ENCODE measurements around the gene TRAM2. TPM values are rescaled to one million over a fixed set of nuclear protein-coding genes. Genes with fewer than 3 reads are reported as not detected.

The TRAM2 gene
- total and polyA plus RNA-seq, 2 of the 8 experiments (the other 6 are each of a cell fraction or from before 2014, with no cell fraction given), result 9.0 to 21.4 TPM

GRCh38 chr6:52533491-52533890, 43.4 kb downstream of the TRAM2 start (continued):
- TF ChIP-seq CHD7 (IDR thresholded peaks at IDR 0.05; ENCODE audit: insufficient replicate concordance, low read length) (no peak), SP2 (IDR thresholded peaks at IDR 0.05; ENCODE audit: low read length) (no peak), MAX (IDR thresholded peaks at IDR 0.05) (no peak), SP1 (IDR thresholded peaks at IDR 0.05; ENCODE audit: low read depth, low read length) (no peak), CTCF (IDR thresholded peaks at IDR 0.05; ENCODE audit: control extremely low read depth in 1 of 3, insufficient read depth in 1 of 3, low read depth in 1 of 3, low read length in 3 of 3) (no peak), NRF1 (IDR thresholded peaks at IDR 0.05; ENCODE audit: low read depth, low read length) (no peak), POLR2A (IDR thresholded peaks at IDR 0.05; ENCODE audit: control extremely low read depth in 1 of 2, low read depth in 2 of 2, low read length in 2 of 2) (no peak), KDM1A (IDR thresholded peaks at IDR 0.05; ENCODE audit: borderline replicate concordance, low read length) (no peak)
